SK-N-MC (cell line): Measurements from ENCODE around the gene SIK2.

Experiments
- EZH2 ChIP-seq: fragments of 200-600 bp; sonication (generic); IDR thresholded peaks from one replicate; pipeline ENCODE4 v1.6.1; 2017; ENCODE audit warnings: antibody characterized with exemption
- FOXP2 ChIP-seq: optimal IDR thresholded peaks from 2 replicates; pipeline ENCODE3; 2011; ENCODE audit warnings: mild to moderate bottlenecking, moderate library complexity; ENCODE audit not compliant: insufficient read depth; ENCODE audit errors: extremely low read length, control extremely low read depth
- POLR2AphosphoS5 ChIP-seq: IDR thresholded peaks from 2 replicates; pipeline ENCODE4 v1.6.1; 2012; ENCODE audit warnings: mild to moderate bottlenecking, low read depth, low read length, borderline replicate concordance

- TF ChIP-seq POLR2AphosphoS5 (no peak), EZH2 (no peak), FOXP2 (no peak)
Measured at GRCh38 chr11:111748035-111748804, 146.0 kb downstream of the SIK2 start.
